ENCODE data around the gene KIF1A. TPM values are rescaled to one million over a fixed set of nuclear protein-coding genes. Genes with fewer than 3 reads are reported as not detected.

The KIF1A gene
- total RNA-seq, 1 donor from 2014 or later = 2.2 TPM

- no peak overlapping the region for H3K4me3 Mint-ChIP-seq (ENCODE audit: low read depth)
Observed at GRCh38 chr2:240721596-240722180, 98.3 kb downstream of the KIF1A start.

GRCh38 chr2:240720686-240721595 lies 99.1 kb downstream of the KIF1A start:
- H3K9me3 Mint-ChIP-seq = no peaks in the 10 kb centered on the region
- DNase-seq (ENCODE audit: low spot score) = no peak
- no peak overlapping the region for H3K4me3 Mint-ChIP-seq (ENCODE audit: low read depth)
- no peak overlapping the region for H3K27ac Mint-ChIP-seq
- no peaks in the 10 kb centered on the region for H3K36me3 Mint-ChIP-seq (ENCODE audit: low read depth)
- H3K4me1 Mint-ChIP-seq (ENCODE audit: low read depth) = no peaks in the 10 kb centered on the region
- intact Hi-C loops (cut with micrococcal nuclease) = no loop called here
- no peaks in the 10 kb centered on the region for H3K27me3 Mint-ChIP-seq (ENCODE audit: low read depth)

More at GRCh38 chr2:240721596-240722180, 98.3 kb downstream of the KIF1A start:
- H3K27ac Mint-ChIP-seq = no peak overlapping the region
- DNase-seq (ENCODE audit: low spot score) = no peak
- intact Hi-C loops (cut with micrococcal nuclease) = no loop called here
- H3K27me3 Mint-ChIP-seq (ENCODE audit: low read depth) = no peaks in the 10 kb centered on the region
- H3K9me3 Mint-ChIP-seq = no peaks in the 10 kb centered on the region
- H3K36me3 Mint-ChIP-seq (ENCODE audit: low read depth) = no peaks in the 10 kb centered on the region
- H3K4me1 Mint-ChIP-seq (ENCODE audit: low read depth) = no peaks in the 10 kb centered on the region

- DNase-seq (ENCODE audit: low spot score) = no peak
- Mint-ChIP-seq H3K4me3 (ENCODE audit: low read depth) (no peak overlapping the region), H3K9me3 (no peaks in the 10 kb centered on the region), H3K27ac (no peak overlapping the region), H3K4me1 (ENCODE audit: low read depth) (no peaks in the 10 kb centered on the region), H3K27me3 (ENCODE audit: low read depth) (no peaks in the 10 kb centered on the region), H3K36me3 (ENCODE audit: low read depth) (no peaks in the 10 kb centered on the region)
- intact Hi-C loops (cut with micrococcal nuclease) = no loop called here
Observed at GRCh38 chr2:240719676-240720545, 100.1 kb downstream of the KIF1A start.

DNA sequence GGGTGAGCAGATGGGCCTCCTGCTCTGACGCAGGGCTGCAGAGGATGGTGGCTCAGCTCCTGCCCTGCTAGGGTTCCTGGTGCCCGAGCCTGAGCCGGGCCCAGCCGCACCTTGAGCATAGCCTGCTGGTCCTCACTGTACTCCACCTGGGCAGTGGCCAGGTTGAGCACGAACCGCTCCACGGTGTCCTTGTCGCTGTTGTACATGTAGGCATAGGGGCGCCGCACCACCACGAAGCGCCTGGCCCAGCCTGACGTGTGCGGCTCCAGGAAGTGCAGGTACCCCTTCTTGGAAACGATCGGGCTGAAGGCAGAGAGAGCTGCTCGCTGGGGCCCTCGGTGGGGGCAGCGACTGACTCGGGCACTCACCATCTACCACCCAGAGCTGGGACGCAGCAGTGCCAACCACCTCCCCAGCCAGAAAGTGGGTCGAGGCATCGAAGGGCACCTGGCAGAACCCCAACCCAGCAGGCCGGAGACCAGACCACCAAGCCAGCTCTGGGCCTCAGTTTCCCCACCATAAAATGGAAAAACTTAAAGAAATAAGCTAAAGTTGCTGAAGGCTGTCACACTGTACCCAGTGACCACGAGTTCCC lies 101.0 kb downstream of the KIF1A start:
- no peaks in the 10 kb centered on the region for H3K27me3 Mint-ChIP-seq (ENCODE audit: low read depth)
- no peak overlapping the region for H3K27ac Mint-ChIP-seq
- DNase-seq (ENCODE audit: low spot score) = no peak
- intact Hi-C loops (cut with micrococcal nuclease) = no loop called here
- H3K36me3 Mint-ChIP-seq (ENCODE audit: low read depth) = no peaks in the 10 kb centered on the region
- no peak overlapping the region for H3K4me3 Mint-ChIP-seq (ENCODE audit: low read depth)
- no peaks in the 10 kb centered on the region for H3K9me3 Mint-ChIP-seq
- no peaks in the 10 kb centered on the region for H3K4me1 Mint-ChIP-seq (ENCODE audit: low read depth)

- Mint-ChIP-seq H3K4me3 (ENCODE audit: low read depth) (no peak overlapping the region), H3K9me3 (no peaks in the 10 kb centered on the region), H3K36me3 (ENCODE audit: low read depth) (no peaks in the 10 kb centered on the region), H3K27ac (no peak overlapping the region), H3K4me1 (ENCODE audit: low read depth) (no peaks in the 10 kb centered on the region), H3K27me3 (ENCODE audit: low read depth) (no peaks in the 10 kb centered on the region)
- DNase-seq (ENCODE audit: low spot score) = no peak
- intact Hi-C loops (cut with micrococcal nuclease) = no loop called here
Observed at GRCh38 chr2:240717681-240718581, 102.1 kb downstream of the KIF1A start.

DNA sequence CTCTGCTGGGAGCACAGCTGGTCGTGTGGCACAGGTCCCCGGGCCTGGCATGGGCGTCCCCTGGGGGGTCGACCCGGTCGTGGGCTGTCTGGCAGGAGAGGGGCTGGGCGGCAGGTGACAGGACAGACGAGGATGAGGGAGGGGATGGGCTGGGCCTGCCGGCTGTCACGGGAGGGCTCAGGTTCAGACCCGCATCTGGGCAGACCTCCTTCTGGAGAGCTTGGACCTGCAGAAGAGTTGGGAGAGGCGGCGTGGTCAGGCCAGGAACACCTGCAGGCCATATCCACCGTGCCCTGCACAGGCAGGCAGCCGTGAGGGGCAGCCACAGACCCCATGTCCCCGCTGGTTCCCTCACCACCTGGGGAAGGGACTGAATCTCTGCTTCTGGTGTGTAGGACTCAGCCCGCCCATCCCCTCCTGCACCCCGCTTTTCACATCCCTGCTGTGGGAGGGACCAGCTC lies 102.8 kb downstream of the KIF1A start:
- Mint-ChIP-seq H3K27ac (no peak overlapping the region), H3K4me1 (ENCODE audit: low read depth) (no peaks in the 10 kb centered on the region), H3K36me3 (ENCODE audit: low read depth) (no peaks in the 10 kb centered on the region), H3K4me3 (ENCODE audit: low read depth) (no peak overlapping the region), H3K9me3 (no peaks in the 10 kb centered on the region), H3K27me3 (ENCODE audit: low read depth) (no peaks in the 10 kb centered on the region)
- no peak for DNase-seq (ENCODE audit: low spot score)
- intact Hi-C loops (cut with micrococcal nuclease) = no loop called here

- H3K36me3 Mint-ChIP-seq (ENCODE audit: low read depth) = no peaks in the 10 kb centered on the region
- no peaks in the 10 kb centered on the region for H3K27me3 Mint-ChIP-seq (ENCODE audit: low read depth)
- H3K9me3 Mint-ChIP-seq = no peaks in the 10 kb centered on the region
- no peaks in the 10 kb centered on the region for H3K4me1 Mint-ChIP-seq (ENCODE audit: low read depth)
- no peak overlapping the region for H3K27ac Mint-ChIP-seq
- no peak for DNase-seq (ENCODE audit: low spot score)
- intact Hi-C loops (cut with micrococcal nuclease) = no loop called here
- no peak overlapping the region for H3K4me3 Mint-ChIP-seq (ENCODE audit: low read depth)
Observed at GRCh38 chr2:240716130-240716798, 103.8 kb downstream of the KIF1A start.

DNA sequence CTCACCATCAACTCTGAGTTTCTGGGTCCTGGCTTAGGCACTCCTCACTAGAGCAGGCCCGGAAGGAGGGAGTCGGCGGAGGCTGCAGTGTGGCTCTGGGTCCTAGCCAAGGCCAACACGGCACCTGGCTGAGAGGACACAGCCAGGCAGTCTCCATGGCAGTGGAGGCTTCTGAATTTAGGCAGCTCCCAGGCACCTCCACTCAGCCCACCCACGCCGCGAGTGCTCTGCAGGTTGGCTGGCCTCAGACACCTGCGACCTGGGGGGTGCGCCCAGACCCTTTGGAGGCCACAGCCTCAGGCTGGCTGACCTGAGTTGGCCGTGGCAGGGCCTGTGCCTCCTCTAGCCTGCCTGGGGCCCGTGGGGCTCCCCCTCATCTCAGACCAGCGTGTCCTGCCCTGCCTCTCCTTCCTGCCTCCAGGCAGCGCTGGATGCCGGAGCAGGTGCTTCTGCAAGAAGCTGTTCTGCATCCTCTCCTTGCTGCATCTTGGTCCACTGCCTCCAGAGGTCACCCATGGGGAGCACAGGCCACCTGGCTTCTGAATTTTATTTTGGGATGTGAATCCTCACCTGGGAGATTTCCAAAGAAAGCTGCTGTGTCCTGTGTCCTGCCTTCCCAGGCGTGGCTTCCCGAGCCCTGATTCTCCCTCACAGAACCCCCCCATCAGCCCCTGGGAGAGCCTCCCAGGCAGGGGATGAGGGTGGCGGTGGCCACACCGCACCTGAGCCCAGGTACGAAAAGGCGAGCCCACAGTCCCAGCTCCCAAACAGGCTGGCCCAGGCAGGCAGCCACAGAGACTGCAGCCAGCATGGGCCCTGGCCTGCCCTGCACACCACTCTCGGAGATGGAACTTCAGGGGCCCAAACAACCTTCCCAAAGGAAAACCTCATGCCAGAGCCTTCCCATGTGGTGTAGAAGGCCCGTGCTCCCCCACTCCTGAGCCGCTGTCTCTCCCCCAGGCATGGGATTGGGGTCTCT lies 105.0 kb downstream of the KIF1A start:
- no peaks in the 10 kb centered on the region for H3K36me3 Mint-ChIP-seq (ENCODE audit: low read depth)
- intact Hi-C loops (cut with micrococcal nuclease) = no loop called here
- H3K9me3 Mint-ChIP-seq = no peaks in the 10 kb centered on the region
- DNase-seq (ENCODE audit: low spot score) = no peak
- no peak overlapping the region for H3K27ac Mint-ChIP-seq
- H3K4me1 Mint-ChIP-seq (ENCODE audit: low read depth) = no peaks in the 10 kb centered on the region
- H3K27me3 Mint-ChIP-seq (ENCODE audit: low read depth) = no peaks in the 10 kb centered on the region
- no peak overlapping the region for H3K4me3 Mint-ChIP-seq (ENCODE audit: low read depth)

DNA sequence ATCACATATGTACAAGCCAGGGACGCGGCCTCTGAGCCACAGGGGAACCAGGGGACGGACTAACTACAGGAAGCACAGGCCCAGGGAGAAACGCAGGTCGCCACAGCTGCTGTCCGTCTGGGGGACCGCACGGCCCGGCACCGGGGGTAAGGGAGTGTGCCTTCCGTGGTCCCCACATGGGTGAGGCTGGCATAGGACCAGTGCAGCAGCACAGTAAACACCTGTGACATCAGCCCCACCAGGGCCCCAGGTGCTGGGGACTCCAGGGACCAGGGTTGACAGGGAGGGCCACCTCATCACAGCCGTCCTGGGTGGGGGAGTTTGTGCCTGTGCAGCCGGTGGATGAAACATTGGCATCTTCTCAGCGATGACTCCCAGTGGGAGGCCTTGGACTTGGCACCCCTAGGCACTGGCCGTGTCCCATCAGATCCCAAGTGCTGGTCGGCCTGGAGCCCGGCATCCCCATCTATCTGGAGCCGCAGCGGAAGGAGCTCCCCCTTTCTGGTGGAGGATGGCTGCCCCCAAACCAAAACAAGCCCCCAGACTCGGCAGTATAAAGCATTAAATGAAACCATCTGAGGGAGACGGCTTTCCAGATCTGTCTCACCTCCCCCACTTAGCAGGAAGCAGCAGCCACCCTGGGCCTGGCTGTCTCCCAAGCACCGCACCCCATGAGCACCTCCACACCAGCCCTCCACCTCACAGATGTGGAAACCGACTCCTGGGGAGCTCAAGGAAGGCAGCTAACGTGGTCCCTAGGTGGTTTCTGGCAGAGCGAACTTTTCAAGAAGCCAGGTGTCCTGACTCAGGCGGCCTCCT lies 105.9 kb downstream of the KIF1A start:
- intact Hi-C loops (cut with micrococcal nuclease) = no loop called here
- H3K27me3 Mint-ChIP-seq (ENCODE audit: low read depth) = no peaks in the 10 kb centered on the region
- no peaks in the 10 kb centered on the region for H3K4me1 Mint-ChIP-seq (ENCODE audit: low read depth)
- DNase-seq (ENCODE audit: low spot score) = no peak
- H3K4me3 Mint-ChIP-seq (ENCODE audit: low read depth) = no peak overlapping the region
- no peaks in the 10 kb centered on the region for H3K36me3 Mint-ChIP-seq (ENCODE audit: low read depth)
- H3K9me3 Mint-ChIP-seq = no peaks in the 10 kb centered on the region
- H3K27ac Mint-ChIP-seq = no peak overlapping the region

Measured in activated T-helper 2 cell treated with anti-CD3 and anti-CD28 coated beads, Interferon-gamma antibody, Interleukin-2, Interleukin-4, amounts not matched to agents 10 μg/mL and 5 μg/mL and 100 μg/mL, durations not matched to agents 14 hours and 24 hours and 36 hours (primary cell).